Prostate gland (tissue), 2 donors: ENCODE measurements around the gene RPTOR.

Source experiments
- POLR2A ChIP-seq: fragments of 450-650 bp; IDR thresholded peaks from one replicate; pipeline ENCODE4 v1.6.1; 2016; ENCODE audit warnings: antibody characterized with exemption, mild to moderate bottlenecking
- POLR2AphosphoS5 ChIP-seq: sonication (generic); formaldehyde crosslinking; IDR thresholded peaks from one replicate; pipeline ENCODE4 v1.6.1; 2017; ENCODE audit warnings: antibody characterized with exemption
- TF ChIP-seq, protein P1 (sequence below), 4 experiments: fragments of 200-600 bp in 2 of 4; fragments of 450-650 bp in 2 of 4; sonication (generic) in 2 of 4; IDR thresholded peaks; 1 replicate in 3 of 4; 2 replicates in 1 of 4; pipeline ENCODE4 v1.5.1; 2016 to 2019; ENCODE audit warnings: antibody characterized with exemption in 4 of 4, mild to moderate bottlenecking in 2 of 4, moderate library complexity in 2 of 4

DNA sequence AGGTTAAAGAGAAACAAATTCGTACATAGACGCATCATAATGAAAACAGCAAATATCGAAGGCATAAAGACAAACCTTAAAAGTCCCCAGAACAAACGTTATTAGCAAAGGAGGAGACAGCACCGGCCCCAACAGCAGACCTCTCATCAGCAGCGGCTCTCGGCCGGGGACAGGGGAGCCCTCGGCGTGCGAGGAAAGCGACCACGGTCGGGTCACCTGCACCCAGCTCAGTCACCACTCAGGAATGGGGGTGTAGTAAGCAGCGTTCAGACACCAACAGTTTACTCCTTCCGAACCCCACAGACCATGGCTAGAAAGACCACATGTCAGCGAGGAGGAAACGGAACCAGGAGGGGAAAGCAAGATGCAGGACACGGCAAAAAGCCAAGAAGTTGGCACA lies 337.7 kb downstream of the RPTOR start:
- TF ChIP-seq, protein P1, sequence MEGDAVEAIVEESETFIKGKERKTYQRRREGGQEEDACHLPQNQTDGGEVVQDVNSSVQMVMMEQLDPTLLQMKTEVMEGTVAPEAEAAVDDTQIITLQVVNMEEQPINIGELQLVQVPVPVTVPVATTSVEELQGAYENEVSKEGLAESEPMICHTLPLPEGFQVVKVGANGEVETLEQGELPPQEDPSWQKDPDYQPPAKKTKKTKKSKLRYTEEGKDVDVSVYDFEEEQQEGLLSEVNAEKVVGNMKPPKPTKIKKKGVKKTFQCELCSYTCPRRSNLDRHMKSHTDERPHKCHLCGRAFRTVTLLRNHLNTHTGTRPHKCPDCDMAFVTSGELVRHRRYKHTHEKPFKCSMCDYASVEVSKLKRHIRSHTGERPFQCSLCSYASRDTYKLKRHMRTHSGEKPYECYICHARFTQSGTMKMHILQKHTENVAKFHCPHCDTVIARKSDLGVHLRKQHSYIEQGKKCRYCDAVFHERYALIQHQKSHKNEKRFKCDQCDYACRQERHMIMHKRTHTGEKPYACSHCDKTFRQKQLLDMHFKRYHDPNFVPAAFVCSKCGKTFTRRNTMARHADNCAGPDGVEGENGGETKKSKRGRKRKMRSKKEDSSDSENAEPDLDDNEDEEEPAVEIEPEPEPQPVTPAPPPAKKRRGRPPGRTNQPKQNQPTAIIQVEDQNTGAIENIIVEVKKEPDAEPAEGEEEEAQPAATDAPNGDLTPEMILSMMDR (IDR thresholded peaks at IDR 0.05): no peak
- TF ChIP-seq POLR2A: no peak
- no peak for TF ChIP-seq POLR2AphosphoS5
